ENCODE data around the gene PSG3. TPM values are rescaled to one million over a fixed set of nuclear protein-coding genes. Genes with fewer than 3 reads are reported as not detected.
"Not testable (repeated sequence)": the region's sequence is repeated elsewhere in the genome, so short reads cannot be mapped to it uniquely, and the experiment has no call there.

Gene PSG3
- total RNA-seq, 1 donor, result not detected

GRCh38 chr19:42683917-42684513, 56.3 kb downstream of the PSG3 start:
- H3K36me3 ChIP-seq (ENCODE audit: insufficient read depth, low read length), result no peaks in the 10 kb centered on the region
- peaks cover 18% of the 10 kb centered on the region for H3K27me3 ChIP-seq (ENCODE audit: insufficient read depth, low read length)
- no peak overlapping the region for H3K4me3 ChIP-seq (ENCODE audit: insufficient read depth, low read length)
- H3K9me3 ChIP-seq (ENCODE audit: low read depth, low read length), result no peaks in the 10 kb centered on the region
- H4K20me1 ChIP-seq (ENCODE audit: insufficient read depth, low read length), result no peaks in the 10 kb centered on the region
- no peaks in the 10 kb centered on the region for H3K4me1 ChIP-seq (ENCODE audit: insufficient read depth, low read length)
- no peaks in the 10 kb centered on the region for H3K79me2 ChIP-seq (ENCODE audit: insufficient read depth, low read length)
- TF ChIP-seq CTCF (IDR thresholded peaks at IDR 0.05; ENCODE audit: extremely low read depth, low read depth, low read length), result peak; percentile 71
- no peak overlapping the region for H3K4me2 ChIP-seq (ENCODE audit: insufficient read depth, low read length)
- DNase-seq (ENCODE audit: insufficient read length, low spot score, missing footprints), result peak; percentile 45
- no peak overlapping the region for H2AFZ ChIP-seq (ENCODE audit: low read length)
- H3K27ac ChIP-seq (ENCODE audit: low read depth, low read length), result no peak overlapping the region

- not testable (repeated sequence) for H3K27ac ChIP-seq (ENCODE audit: low read depth, low read length); H3K79me2 ChIP-seq (ENCODE audit: insufficient read depth, low read length); H3K9me3 ChIP-seq (ENCODE audit: low read depth, low read length); H3K36me3 ChIP-seq (ENCODE audit: insufficient read depth, low read length); H2AFZ ChIP-seq (ENCODE audit: low read length); H3K4me3 ChIP-seq (ENCODE audit: insufficient read depth, low read length); H3K27me3 ChIP-seq (ENCODE audit: insufficient read depth, low read length); DNase-seq (ENCODE audit: insufficient read length, low spot score, missing footprints); H3K4me1 ChIP-seq (ENCODE audit: insufficient read depth, low read length); H4K20me1 ChIP-seq (ENCODE audit: insufficient read depth, low read length); H3K4me2 ChIP-seq (ENCODE audit: insufficient read depth, low read length)
Measured at GRCh38 chr19:42676326-42676725, 64.0 kb downstream of the PSG3 start.

GRCh38 chr19:42674549-42674948, 65.7 kb downstream of the PSG3 start:
- H3K27me3 ChIP-seq (ENCODE audit: insufficient read depth, low read length); H3K9me3 ChIP-seq (ENCODE audit: low read depth, low read length); H3K79me2 ChIP-seq (ENCODE audit: insufficient read depth, low read length); H3K4me3 ChIP-seq (ENCODE audit: insufficient read depth, low read length); H3K27ac ChIP-seq (ENCODE audit: low read depth, low read length); H4K20me1 ChIP-seq (ENCODE audit: insufficient read depth, low read length); DNase-seq (ENCODE audit: insufficient read length, low spot score, missing footprints); H3K36me3 ChIP-seq (ENCODE audit: insufficient read depth, low read length); H3K4me2 ChIP-seq (ENCODE audit: insufficient read depth, low read length); H3K4me1 ChIP-seq (ENCODE audit: insufficient read depth, low read length); H2AFZ ChIP-seq (ENCODE audit: low read length): not testable (repeated sequence)

Other genes starting within 250 kb of the PSG3 start
- not detected in 2 replicates for gene CEACAM1, start 212.0 kb downstream of the PSG3 start, total RNA-seq
- not detected in 2 replicates for gene CEACAM8, start 145.6 kb downstream of the PSG3 start, total RNA-seq
- not detected in 2 replicates for gene PSG8, start 25.2 kb upstream of the PSG3 start, total RNA-seq
- 0.36 and 1.2 TPM in 2 replicates for gene PSG1, start 139.2 kb upstream of the PSG3 start, total RNA-seq
- not detected in 2 replicates for gene PSG6, start 177.4 kb upstream of the PSG3 start, total RNA-seq
- not detected in 2 replicates for gene PSG7, start 196.7 kb upstream of the PSG3 start, total RNA-seq